Mesendoderm (in vitro differentiated cells): ENCODE results near the gene SAMD4A.
"Not testable (repeated sequence)": the region's sequence is repeated elsewhere in the genome, so short reads cannot be mapped to it uniquely, and the experiment has no call there.

Experiments used
- DNase-seq: peaks from one replicate; pipeline ENCODE4 v3.0.0; 2013
- H2AK5ac ChIP-seq: 2 replicates; pipeline ENCODE4 v1.6.1; 2013; ENCODE audit warnings: low read length, inconsistent platforms
- H2BK120ac ChIP-seq: 2 replicates; pipeline ENCODE4 v1.6.1; 2013; ENCODE audit warnings: low read depth, mild to moderate bottlenecking, low read length, moderate library complexity, mixed read lengths
- H2BK15ac ChIP-seq: replicated peaks from 2 replicates; pipeline ENCODE4 v1.6.1; 2013; ENCODE audit warnings: low read depth, mild to moderate bottlenecking, moderate library complexity
- H2BK5ac ChIP-seq: 2 replicates; pipeline ENCODE4 v1.6.1; 2013; ENCODE audit warnings: low read length, inconsistent platforms
- H3K18ac ChIP-seq: 2 replicates; pipeline ENCODE4 v1.6.1; 2013; ENCODE audit warnings: mild to moderate bottlenecking, low read length, mixed read lengths
- H3K23ac ChIP-seq: one replicate; pipeline ENCODE4 v1.6.1; 2013; ENCODE audit warnings: low read length
- H3K27ac ChIP-seq: 2 replicates; pipeline ENCODE4 v1.5.1; 2013; ENCODE audit warnings: low read depth, mild to moderate bottlenecking, inconsistent platforms, low read length, moderate library complexity
- H3K27me3 ChIP-seq: 2 replicates; pipeline ENCODE4 v1.6.1; 2013; ENCODE audit warnings: low read length, control low read depth, mild to moderate bottlenecking, inconsistent platforms; ENCODE audit not compliant: insufficient read depth, poor library complexity
- H3K36me3 ChIP-seq: 2 replicates; pipeline ENCODE4 v1.6.1; 2013; ENCODE audit warnings: low read length, inconsistent platforms; ENCODE audit not compliant: control insufficient read depth, insufficient read depth
- H3K4ac ChIP-seq: one replicate; pipeline ENCODE4 v1.6.1; 2013; ENCODE audit warnings: low read depth, mild to moderate bottlenecking, low read length, moderate library complexity
- H3K4me1 ChIP-seq: 2 replicates; pipeline ENCODE4 v1.6.1; 2013; ENCODE audit warnings: low read depth, low read length, inconsistent platforms; ENCODE audit not compliant: control insufficient read depth
- H3K4me2 ChIP-seq: 2 replicates; pipeline ENCODE4 v1.6.1; 2013; ENCODE audit warnings: low read length
- H3K4me3 ChIP-seq: 2 replicates; pipeline ENCODE4 v1.5.1; 2013; ENCODE audit warnings: mild to moderate bottlenecking, low read length
- H3K56ac ChIP-seq: one replicate; pipeline ENCODE4 v1.6.1; 2013; ENCODE audit warnings: low read length
- H3K79me1 ChIP-seq: 2 replicates; pipeline ENCODE4 v1.6.1; 2013; ENCODE audit warnings: low read length, inconsistent platforms
- H3K79me2 ChIP-seq: 2 replicates; pipeline ENCODE4 v1.6.1; 2013; ENCODE audit warnings: mild to moderate bottlenecking, low read length; ENCODE audit not compliant: control insufficient read depth, insufficient read depth
- H3K9ac ChIP-seq: 2 replicates; pipeline ENCODE4 v1.6.1; 2013; ENCODE audit warnings: low read length, inconsistent platforms
- H4K5ac ChIP-seq: one replicate; pipeline ENCODE4 v1.6.1; 2013; ENCODE audit warnings: low read length
- H4K8ac ChIP-seq: one replicate; pipeline ENCODE4 v1.6.1; 2013; ENCODE audit warnings: low read depth, mild to moderate bottlenecking, control low read depth, low read length, moderate library complexity
- WGBS: extraction: QIAGEN DNeasy Blood & Tissue Kit; methylation state at CpG from one replicate; pipeline ENCODE4 v1.1.7; 2013; ENCODE audit warnings: low lambda C conversion rate, missing lambda C conversion rate; ENCODE audit not compliant: insufficient coverage; ENCODE audit errors: extremely low coverage; 5-methylcytosine and 5-hydroxymethylcytosine counted together

Gene SAMD4A

GRCh38 chr14:54794796-54795195 is 227.9 kb downstream of the SAMD4A start:
- H2BK15ac ChIP-seq, result no peak overlapping the region
- H3K18ac ChIP-seq, result no peak overlapping the region
- H3K23ac ChIP-seq, result no peak overlapping the region
- no peak overlapping the region for H2BK120ac ChIP-seq
- no peak overlapping the region for H3K9ac ChIP-seq
- no peak for DNase-seq
- H3K27ac ChIP-seq, result no peak overlapping the region
- no peak overlapping the region for H3K4me2 ChIP-seq
- no peaks in the 10 kb centered on the region for H3K79me1 ChIP-seq
- H3K56ac ChIP-seq, result no peak overlapping the region
- H3K36me3 ChIP-seq, result no peaks in the 10 kb centered on the region
- H4K8ac ChIP-seq, result no peak overlapping the region
- no CpG with 5 or more reads among the region's 3 CpGs for WGBS
- peaks cover 3% of the 10 kb centered on the region for H3K4me1 ChIP-seq
- H2BK5ac ChIP-seq, result no peak overlapping the region
- H4K5ac ChIP-seq, result no peak overlapping the region
- H3K4me3 ChIP-seq, result no peak overlapping the region
- H3K27me3 ChIP-seq, result no peaks in the 10 kb centered on the region
- no peak overlapping the region for H3K4ac ChIP-seq
- no peaks in the 10 kb centered on the region for H3K79me2 ChIP-seq
- H2AK5ac ChIP-seq, result no peak overlapping the region

GRCh38 chr14:54796961-54797360 is 230.0 kb downstream of the SAMD4A start:
- no peak overlapping the region for H4K5ac ChIP-seq
- H3K27ac ChIP-seq, result no peak overlapping the region
- DNase-seq, result no peak
- H3K4ac ChIP-seq, result no peak overlapping the region
- no peaks in the 10 kb centered on the region for H3K79me1 ChIP-seq
- H3K9ac ChIP-seq, result no peak overlapping the region
- no peak overlapping the region for H3K18ac ChIP-seq
- no peaks in the 10 kb centered on the region for H3K36me3 ChIP-seq
- no peak overlapping the region for H3K4me2 ChIP-seq
- H2BK5ac ChIP-seq, result no peak overlapping the region
- peaks cover 3% of the 10 kb centered on the region for H3K4me1 ChIP-seq
- no peak overlapping the region for H2BK120ac ChIP-seq
- no peak overlapping the region for H4K8ac ChIP-seq
- H3K27me3 ChIP-seq, result no peaks in the 10 kb centered on the region
- no peak overlapping the region for H2BK15ac ChIP-seq
- no peak overlapping the region for H3K4me3 ChIP-seq
- no peaks in the 10 kb centered on the region for H3K79me2 ChIP-seq
- H2AK5ac ChIP-seq, result no peak overlapping the region
- no peak overlapping the region for H3K56ac ChIP-seq
- no peak overlapping the region for H3K23ac ChIP-seq

GRCh38 chr14:54797556-54797955 is 230.6 kb downstream of the SAMD4A start:
- Histone ChIP-seq H3K36me3 (no peaks in the 10 kb centered on the region), H2AK5ac (no peak overlapping the region), H3K4me3 (no peak overlapping the region), H4K5ac (no peak overlapping the region), H2BK5ac (no peak overlapping the region), H3K27ac (no peak overlapping the region), H4K8ac (no peak overlapping the region), H3K79me1 (no peaks in the 10 kb centered on the region), H2BK15ac (no peak overlapping the region), H3K23ac (no peak overlapping the region), H3K9ac (no peak overlapping the region), H3K4me2 (no peak overlapping the region), H3K4me1 (peaks cover 3% of the 10 kb centered on the region), H3K27me3 (no peaks in the 10 kb centered on the region), H3K4ac (no peak overlapping the region), H3K18ac (no peak overlapping the region), H3K56ac (no peak overlapping the region), H2BK120ac (no peak overlapping the region), H3K79me2 (no peaks in the 10 kb centered on the region)
- no CpG with 5 or more reads among the region's 6 CpGs for WGBS
- DNase-seq, result no peak

- H2BK15ac ChIP-seq, result no peak overlapping the region
- no peak overlapping the region for H2AK5ac ChIP-seq
- H3K56ac ChIP-seq, result no peak overlapping the region
- H3K4me2 ChIP-seq, result no peak overlapping the region
- H3K4me1 ChIP-seq, result peaks cover 3% of the 10 kb centered on the region
- H4K8ac ChIP-seq, result no peak overlapping the region
- H4K5ac ChIP-seq, result no peak overlapping the region
- no peak overlapping the region for H3K18ac ChIP-seq
- no peak overlapping the region for H3K4ac ChIP-seq
- no peak for DNase-seq
- H2BK5ac ChIP-seq, result no peak overlapping the region
- no peaks in the 10 kb centered on the region for H3K36me3 ChIP-seq
- no peak overlapping the region for H3K9ac ChIP-seq
- no peak overlapping the region for H2BK120ac ChIP-seq
- WGBS, result no CpG with 5 or more reads among the region's 4 CpGs
- no peak overlapping the region for H3K4me3 ChIP-seq
- no peak overlapping the region for H3K23ac ChIP-seq
- no peak overlapping the region for H3K27ac ChIP-seq
- no peaks in the 10 kb centered on the region for H3K79me1 ChIP-seq
- no peaks in the 10 kb centered on the region for H3K79me2 ChIP-seq
- H3K27me3 ChIP-seq, result no peaks in the 10 kb centered on the region
These were observed 231.1 kb downstream of the SAMD4A start for GRCh38 chr14:54797986-54798385.

- no peak overlapping the region for H3K18ac ChIP-seq
- no peaks in the 10 kb centered on the region for H3K79me2 ChIP-seq
- H2BK5ac ChIP-seq, result no peak overlapping the region
- no peak overlapping the region for H3K23ac ChIP-seq
- peaks cover 3% of the 10 kb centered on the region for H3K4me1 ChIP-seq
- DNase-seq, result peak; percentile 87
- no peak overlapping the region for H4K8ac ChIP-seq
- no peak overlapping the region for H3K4ac ChIP-seq
- H3K27me3 ChIP-seq, result no peaks in the 10 kb centered on the region
- H3K9ac ChIP-seq, result no peak overlapping the region
- no peak overlapping the region for H4K5ac ChIP-seq
- no peak overlapping the region for H3K4me2 ChIP-seq
- no peak overlapping the region for H2AK5ac ChIP-seq
- no peak overlapping the region for H3K4me3 ChIP-seq
- H3K36me3 ChIP-seq, result no peaks in the 10 kb centered on the region
- no peak overlapping the region for H2BK15ac ChIP-seq
- H3K79me1 ChIP-seq, result no peaks in the 10 kb centered on the region
- H3K56ac ChIP-seq, result no peak overlapping the region
- no peak overlapping the region for H3K27ac ChIP-seq
- WGBS, result no CpG with 5 or more reads among the region's 9 CpGs
- H2BK120ac ChIP-seq, result no peak overlapping the region
These were observed 231.7 kb downstream of the SAMD4A start for GRCh38 chr14:54798465-54799124.

- not testable (repeated sequence) for H3K18ac ChIP-seq, H3K79me1 ChIP-seq, H3K9ac ChIP-seq
These were observed 234.6 kb downstream of the SAMD4A start for GRCh38 chr14:54801482-54801881.

More at GRCh38 chr14:54801482-54801881, 234.6 kb downstream of the SAMD4A start:
- not testable (repeated sequence) for H4K5ac ChIP-seq, H3K36me3 ChIP-seq, H3K27ac ChIP-seq, H3K4me1 ChIP-seq, H3K23ac ChIP-seq, H2BK5ac ChIP-seq, H3K79me2 ChIP-seq, H2AK5ac ChIP-seq, H3K4me3 ChIP-seq, H3K4ac ChIP-seq, H2BK120ac ChIP-seq, H3K27me3 ChIP-seq, H3K4me2 ChIP-seq, DNase-seq, H4K8ac ChIP-seq, H3K56ac ChIP-seq, H2BK15ac ChIP-seq
- WGBS, result no CpG with 5 or more reads among the region's 2 CpGs
